B cell (primary cell): ENCODE results near the gene CBX3. TPM values are rescaled to one million over a fixed set of nuclear protein-coding genes. Genes with fewer than 3 reads are reported as not detected.

ENCODE experiments used
- ATAC-seq: fragments of 200-7000 bp; cut with Tn5 transposase; one replicate; pipeline ENCODE4 v1.10.0; 2021; ENCODE audit warnings: low read depth, mild to moderate bottlenecking, moderate number of reproducible peaks, moderate library complexity
- CTCF ChIA-PET: fragments of 350-600 bp; sonication (Branson Sonifier 250); formaldehyde crosslinking; loops from one replicate; lab custom pipeline; 2021; ENCODE audit warnings: antibody characterized with exemption, inconsistent platforms; lab: Charles Lee
- POLR2A ChIA-PET: fragments of 350-600 bp; sonication (Branson Sonifier 250); formaldehyde crosslinking; loops from one replicate; lab custom pipeline; 2021; ENCODE audit warnings: antibody characterized with exemption; lab: Charles Lee
- DNase-seq: peaks from one replicate; pipeline ENCODE4 v3.0.0; 2013
- H2AFZ ChIP-seq: 2 replicates; pipeline ENCODE4 v1.6.1; 2012; ENCODE audit warnings: mild to moderate bottlenecking, low read depth, low read length; ENCODE audit not compliant: insufficient read depth, poor library complexity, severe bottlenecking
- H3K27ac ChIP-seq, 2 donors: 1 replicate in 1 of 2; 2 replicates in 1 of 2; pipeline ENCODE4 v1.5.1; 2012 to 2013; ENCODE audit warnings: low read length in 2 of 2, mild to moderate bottlenecking in 2 of 2, moderate library complexity in 1 of 2
- H3K27me3 ChIP-seq, 4 experiments: fragments of 200-600 bp in 1 of 4; sonication (generic) in 1 of 4; replicated peaks in 1 of 4; 1 replicate in 2 of 4; 2 replicates in 2 of 4; pipeline versions ENCODE4 v1.6.1 to v1.7.0; 2013 to 2016; ENCODE audit warnings: low read length in 3 of 4, mild to moderate bottlenecking in 2 of 4, mixed read lengths in 1 of 4, moderate library complexity in 1 of 4; ENCODE audit not compliant: insufficient read depth in 4 of 4, control insufficient read depth in 3 of 4; ENCODE audit errors: control extremely low read depth in 1 of 4
- H3K36me3 ChIP-seq, 2 experiments: replicated peaks in 1 of 2; 1 replicate in 1 of 2; 2 replicates in 1 of 2; pipeline versions ENCODE4 v1.6.1 to v1.7.1; 2013; ENCODE audit warnings: low read length in 1 of 2; ENCODE audit not compliant: insufficient read depth in 2 of 2, control insufficient read depth in 1 of 2; ENCODE audit errors: control extremely low read depth in 1 of 2, extremely low read depth in 1 of 2
- H3K4me1 ChIP-seq, 2 donors: fragments of 200-600 bp in 1 of 2; sonication (generic) in 1 of 2; 1 replicate in 1 of 2; 2 replicates in 1 of 2; pipeline versions ENCODE4 v1.5.1 to v1.6.1; 2013 to 2017; ENCODE audit warnings: low read length in 2 of 2; ENCODE audit not compliant: control insufficient read depth in 2 of 2, insufficient read depth in 2 of 2
- H3K4me2 ChIP-seq: replicated peaks from 2 replicates; pipeline ENCODE3; 2012; ENCODE audit warnings: mild to moderate bottlenecking, low read depth, low read length; ENCODE audit not compliant: poor library complexity, severe bottlenecking
- H3K4me3 ChIP-seq, 5 experiments: fragments of 200-600 bp in 1 of 5; sonication (generic) in 1 of 5; 1 replicate in 3 of 5; 2 replicates in 2 of 5; pipeline versions ENCODE4 v1.5.1 to v1.7.0; 2011 to 2016; ENCODE audit warnings: low read length in 4 of 5, mild to moderate bottlenecking in 4 of 5, low read depth in 2 of 5, control low read depth in 1 of 5, moderate library complexity in 1 of 5; ENCODE audit not compliant: insufficient read depth in 1 of 5; ENCODE audit errors: control extremely low read depth in 1 of 5, extremely low read depth in 1 of 5
- H3K79me2 ChIP-seq: fragments of 200-600 bp; sonication (generic); one replicate; pipeline ENCODE4 v1.6.0; 2016; ENCODE audit warnings: low read length; ENCODE audit not compliant: control insufficient read depth, insufficient read depth
- H3K9ac ChIP-seq: fragments of 200-600 bp; sonication (generic); 2 replicates; pipeline ENCODE4 v1.6.1; 2017; ENCODE audit warnings: mild to moderate bottlenecking, low read length, moderate library complexity
- H3K9me3 ChIP-seq, 3 donors: one replicate each; pipeline versions ENCODE4 v1.6.1 to v1.7.1; 2013; ENCODE audit warnings: low read length in 2 of 3; ENCODE audit not compliant: control insufficient read depth in 2 of 3, insufficient read depth in 1 of 3; ENCODE audit errors: control extremely low read depth in 1 of 3
- H4K20me1 ChIP-seq: 2 replicates; pipeline ENCODE4 v1.6.0; 2012; ENCODE audit warnings: mild to moderate bottlenecking, low read length; ENCODE audit not compliant: insufficient read depth, control insufficient read depth, poor library complexity, severe bottlenecking
- H3K27ac Mint-ChIP-seq: one replicate; pipeline ENCODE4 v1.8.0; 2021; ENCODE audit warnings: mixed read lengths
- H3K27me3 Mint-ChIP-seq: one replicate; pipeline ENCODE4 v1.8.0; 2021; ENCODE audit warnings: mixed read lengths
- H3K4me1 Mint-ChIP-seq: one replicate; pipeline ENCODE4 v1.8.0; 2021; ENCODE audit warnings: mixed read lengths
- H3K4me3 Mint-ChIP-seq: one replicate; pipeline ENCODE4 v1.8.0; 2021; ENCODE audit warnings: mixed read lengths
- H3K9me3 Mint-ChIP-seq: one replicate; pipeline ENCODE4 v1.8.0; 2022; ENCODE audit warnings: mixed read lengths; ENCODE audit not compliant: insufficient read depth
- EZH2 ChIP-seq: IDR thresholded peaks from 2 replicates; pipeline ENCODE4 v1.6.1; 2012; ENCODE audit warnings: borderline replicate concordance, low read depth, mild to moderate bottlenecking, moderate library complexity, low read length; ENCODE audit not compliant: insufficient read depth, poor library complexity, severe bottlenecking
- WGBS: methylation state at CpG from one replicate; pipeline ENCODE4 v1.1.5; 2013; ENCODE audit warnings: missing lambda C conversion rate; ENCODE audit not compliant: insufficient coverage; 5-methylcytosine and 5-hydroxymethylcytosine counted together
- intact Hi-C: fragments of 100-400 bp; cut with micrococcal nuclease; formaldehyde crosslinking; loops from one replicate; pipeline ENCODE4 v1.10.0; 2022
- polyA plus RNA-seq: library from polyadenylated mRNA; depleted of rRNA; stranded (reverse); fragments of >200 nt; gene quantifications from 2 replicates; pipeline ENCODE4 v1.2.3, GENCODE V29; 2012
- total RNA-seq, 2 donors: library from RNA; stranded (reverse); fragments of 120-200 nt in 1 of 2; gene quantifications; 1 replicate in 1 of 2; 2 replicates in 1 of 2; pipeline versions ENCODE4 v1.2.3 to v1.2.4, GENCODE V29; 2013 to 2022
- TF ChIP-seq, protein P1 (sequence below): fragments of 200-600 bp; IDR thresholded peaks from one replicate; pipeline ENCODE4 v1.8.0; 2022; ENCODE audit warnings: antibody characterized with exemption, mild to moderate bottlenecking

Gene CBX3
- total and polyA plus RNA-seq, 2 donors (not counting 1 experiment from before 2014, with no cell fraction given) = 43.9 to 126 TPM

- Mint-ChIP-seq H3K27ac (no peak overlapping the region), H3K4me3 (no peak overlapping the region), H3K27me3 (peaks cover 5% of the 10 kb centered on the region), H3K9me3 (no peaks in the 10 kb centered on the region), H3K4me1 (no peaks in the 10 kb centered on the region)
- no CpG with 5 or more reads among the region's 6 CpGs for WGBS
- ATAC-seq (no peak), DNase-seq (no peak)
- Histone ChIP-seq H3K9ac (no peak overlapping the region), H3K79me2 (no peaks in the 10 kb centered on the region), H4K20me1 (no peaks in the 10 kb centered on the region), H3K4me3 (no peak overlapping the region), H3K27ac (no peak overlapping the region), H2AFZ (no peak overlapping the region), H3K4me2 (no peak overlapping the region), H3K4me1 (no peaks in the 10 kb centered on the region), H3K9me3 (no peaks in the 10 kb centered on the region), H3K27me3 (peaks cover 0 to 8% (median 0%) of the 10 kb centered on the region in 4 experiments), H3K36me3 (no peaks in the 10 kb centered on the region)
- ChIA-PET POLR2A (no interaction called here), CTCF (no interaction called here)
- intact Hi-C loops = no loop called here
- TF ChIP-seq, protein P1, sequence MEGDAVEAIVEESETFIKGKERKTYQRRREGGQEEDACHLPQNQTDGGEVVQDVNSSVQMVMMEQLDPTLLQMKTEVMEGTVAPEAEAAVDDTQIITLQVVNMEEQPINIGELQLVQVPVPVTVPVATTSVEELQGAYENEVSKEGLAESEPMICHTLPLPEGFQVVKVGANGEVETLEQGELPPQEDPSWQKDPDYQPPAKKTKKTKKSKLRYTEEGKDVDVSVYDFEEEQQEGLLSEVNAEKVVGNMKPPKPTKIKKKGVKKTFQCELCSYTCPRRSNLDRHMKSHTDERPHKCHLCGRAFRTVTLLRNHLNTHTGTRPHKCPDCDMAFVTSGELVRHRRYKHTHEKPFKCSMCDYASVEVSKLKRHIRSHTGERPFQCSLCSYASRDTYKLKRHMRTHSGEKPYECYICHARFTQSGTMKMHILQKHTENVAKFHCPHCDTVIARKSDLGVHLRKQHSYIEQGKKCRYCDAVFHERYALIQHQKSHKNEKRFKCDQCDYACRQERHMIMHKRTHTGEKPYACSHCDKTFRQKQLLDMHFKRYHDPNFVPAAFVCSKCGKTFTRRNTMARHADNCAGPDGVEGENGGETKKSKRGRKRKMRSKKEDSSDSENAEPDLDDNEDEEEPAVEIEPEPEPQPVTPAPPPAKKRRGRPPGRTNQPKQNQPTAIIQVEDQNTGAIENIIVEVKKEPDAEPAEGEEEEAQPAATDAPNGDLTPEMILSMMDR = no peak
- TF ChIP-seq EZH2 = no peak
These were observed 35.7 kb downstream of the CBX3 start for GRCh38 chr7:26237035-26237807.

DNA sequence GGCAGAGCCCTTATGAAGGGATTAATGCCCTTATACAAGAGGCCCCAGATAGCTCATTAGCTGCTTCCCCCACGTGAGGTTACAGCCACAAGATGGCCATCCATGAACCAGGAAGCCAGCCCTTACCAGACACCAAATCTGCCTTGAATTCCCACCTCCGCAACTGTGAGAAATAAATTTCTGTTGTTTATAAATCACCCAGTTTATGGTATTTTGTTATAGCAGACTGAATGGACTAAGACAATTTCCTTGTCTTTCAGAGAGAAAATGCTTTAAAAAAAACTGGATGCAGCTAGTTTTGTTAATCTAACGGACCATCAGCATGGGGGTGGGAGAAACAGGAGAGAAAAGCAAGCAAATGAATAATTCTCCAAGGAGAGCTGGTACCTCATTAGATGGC, 36.5 kb downstream of the CBX3 start:
- Histone ChIP-seq H3K27me3 (peaks cover 0 to 8% (median 0%) of the 10 kb centered on the region in 4 experiments), H3K4me1 (no peaks in the 10 kb centered on the region), H3K79me2 (no peaks in the 10 kb centered on the region), H3K4me2 (no peak overlapping the region), H4K20me1 (no peaks in the 10 kb centered on the region), H3K27ac (no peak overlapping the region), H3K4me3 (no peak overlapping the region), H3K9ac (no peak overlapping the region), H3K9me3 (no peaks in the 10 kb centered on the region), H2AFZ (no peak overlapping the region), H3K36me3 (no peaks in the 10 kb centered on the region)
- POLR2A ChIA-PET = interaction anchor here (0.6 kb wide), 1 partner anchor 19 kb away, joined by 4 read pairs; no protein-coding TSS in a partner anchor
- no peaks in the 10 kb centered on the region for H3K4me1 Mint-ChIP-seq
- no peak overlapping the region for H3K4me3 Mint-ChIP-seq
- WGBS = no CpG with 5 or more reads among the region's 3 CpGs
- CTCF ChIA-PET = no interaction called here
- peaks cover 5% of the 10 kb centered on the region for H3K27me3 Mint-ChIP-seq
- TF ChIP-seq EZH2 = no peak
- TF ChIP-seq, protein P1 = no peak
- DNase-seq (no peak), ATAC-seq (no peak)
- H3K27ac Mint-ChIP-seq = no peak overlapping the region
- no peaks in the 10 kb centered on the region for H3K9me3 Mint-ChIP-seq
- intact Hi-C loops = no loop called here
